ENCODE data around the gene KCTD21. TPM values are rescaled to one million over a fixed set of nuclear protein-coding genes. Genes with fewer than 3 reads are reported as not detected.
"Not testable (repeated sequence)": the region's sequence is repeated elsewhere in the genome, so short reads cannot be mapped to it uniquely, and the experiment has no call there.

Gene KCTD21
- total RNA-seq, 1 experiment from 2014 or later = 9.4 TPM

- POLR2A ChIA-PET (ENCODE audit: unreplicated experiment) = no interaction called here
- H3K4me1 ChIP-seq (ENCODE audit: insufficient read depth, low read length) = no peaks in the 10 kb centered on the region
- no peak for ATAC-seq
Observed at GRCh38 chr11:78176605-78177141, 11.8 kb downstream of the KCTD21 start.

GRCh38 chr11:78175862-78176261, 12.6 kb downstream of the KCTD21 start:
- H3K9me2 ChIP-seq (replicated peaks; ENCODE audit: low read length); intact Hi-C loops (cut with micrococcal nuclease); H3K9me3 ChIP-seq (ENCODE audit: low read length); H2AFZ ChIP-seq (ENCODE audit: low read length); H3K36me3 ChIP-seq (ENCODE audit: low read depth, low read length); H3K4me3 ChIP-seq (ENCODE audit: low read length); H4K20me1 ChIP-seq (ENCODE audit: low read length); H3K4me2 ChIP-seq (ENCODE audit: low read length); H3K27me3 ChIP-seq (ENCODE audit: low read length); H3F3A ChIP-seq (ENCODE audit: low read length, unreplicated experiment); H3K27ac ChIP-seq (ENCODE audit: low read length); H3K4me1 ChIP-seq (ENCODE audit: insufficient read depth, low read length); DNase-seq; BruUV-seq (replicated peaks); CTCF ChIA-PET; H3K9ac ChIP-seq (ENCODE audit: low read length); H3K79me2 ChIP-seq (ENCODE audit: low read length); ATAC-seq: not testable (repeated sequence)
- POLR2A ChIA-PET (ENCODE audit: unreplicated experiment) = interaction anchor here (0.6 kb wide), 1 partner anchor 24 kb away, joined by 8 read pairs; no protein-coding TSS in a partner anchor

More at GRCh38 chr11:78176605-78177141, 11.8 kb downstream of the KCTD21 start:
- no peaks in the 10 kb centered on the region for H3K79me2 ChIP-seq (ENCODE audit: low read length)
- no peaks in the 10 kb centered on the region for H3K27me3 ChIP-seq (ENCODE audit: low read length)
- no peak overlapping the region for H3K27ac ChIP-seq (ENCODE audit: low read length)
- H3F3A ChIP-seq (ENCODE audit: low read length, unreplicated experiment) = no peaks in the 10 kb centered on the region
- H3K9me3 ChIP-seq (ENCODE audit: low read length) = no peaks in the 10 kb centered on the region
- CTCF ChIA-PET = no interaction called here
- no peak for DNase-seq
- H3K4me2 ChIP-seq (ENCODE audit: low read length) = no peak overlapping the region
- no TSS peak for BruUV-seq (replicated peaks)
- H3K9me2 ChIP-seq (replicated peaks; ENCODE audit: low read length) = no peaks in the 10 kb centered on the region
- no peak overlapping the region for H2AFZ ChIP-seq (ENCODE audit: low read length)
- H4K20me1 ChIP-seq (ENCODE audit: low read length) = no peaks in the 10 kb centered on the region
- H3K9ac ChIP-seq (ENCODE audit: low read length) = no peak overlapping the region
- no peak overlapping the region for H3K4me3 ChIP-seq (ENCODE audit: low read length)
- intact Hi-C loops (cut with micrococcal nuclease) = no loop called here
- TF ChIP-seq EZH2 (IDR thresholded peaks at IDR 0.05; ENCODE audit: low read length, unreplicated experiment) (no peak), EZH2phosphoT487 (IDR thresholded peaks at IDR 0.05; ENCODE audit: borderline replicate concordance, low read length) (no peak), CTCF (conservative IDR thresholded peaks at IDR 0.05; ENCODE audit: low read depth, low read length) (no peak)
- peaks cover 6% of the 10 kb centered on the region; the same call in 1 of the 2 replicates for H3K36me3 ChIP-seq (ENCODE audit: low read depth, low read length)

- H2AFZ ChIP-seq (ENCODE audit: low read length) = no peak overlapping the region
- no peak for DNase-seq
- H3K27ac ChIP-seq (ENCODE audit: low read length) = no peak overlapping the region
- H4K20me1 ChIP-seq (ENCODE audit: low read length) = no peaks in the 10 kb centered on the region
- intact Hi-C loops (cut with micrococcal nuclease) = no loop called here
- H3K9me2 ChIP-seq (replicated peaks; ENCODE audit: low read length) = no peaks in the 10 kb centered on the region
- no peak for TF ChIP-seq CTCF (conservative IDR thresholded peaks at IDR 0.05; ENCODE audit: low read depth, low read length)
- TF ChIP-seq EZH2phosphoT487 (IDR thresholded peaks at IDR 0.05; ENCODE audit: borderline replicate concordance, low read length) = no peak
- no peak overlapping the region for H3K9ac ChIP-seq (ENCODE audit: low read length)
- BruUV-seq (replicated peaks) = no TSS peak
- H3K27me3 ChIP-seq (ENCODE audit: low read length) = no peaks in the 10 kb centered on the region
- H3K36me3 ChIP-seq (ENCODE audit: low read depth, low read length) = peaks cover 2% of the 10 kb centered on the region; the same call in 1 of the 2 replicates
- H3K4me1 ChIP-seq (ENCODE audit: insufficient read depth, low read length) = no peaks in the 10 kb centered on the region
- CTCF ChIA-PET = no interaction called here
- POLR2A ChIA-PET (ENCODE audit: unreplicated experiment) = interaction anchor here (0.6 kb wide), 1 partner anchor 12 kb away, joined by 3 read pairs; no protein-coding TSS in a partner anchor
- no peak for ATAC-seq
- H3K9me3 ChIP-seq (ENCODE audit: low read length) = no peaks in the 10 kb centered on the region
- no peaks in the 10 kb centered on the region for H3K79me2 ChIP-seq (ENCODE audit: low read length)
- H3K4me2 ChIP-seq (ENCODE audit: low read length) = no peak overlapping the region
- H3F3A ChIP-seq (ENCODE audit: low read length, unreplicated experiment) = no peaks in the 10 kb centered on the region
- no peak overlapping the region for H3K4me3 ChIP-seq (ENCODE audit: low read length)
Observed at GRCh38 chr11:78171951-78172350, 16.5 kb downstream of the KCTD21 start.
